HCEC 1CT (cell line): ENCODE data around the gene CELF4.
"Not testable (repeated sequence)": the region's sequence is repeated elsewhere in the genome, so short reads cannot be mapped to it uniquely, and the experiment has no call there.

Source experiments
- DNase-seq: peaks from one replicate; pipeline ENCODE4 v3.0.0-alpha.2; 2017

The CELF4 gene

DNA sequence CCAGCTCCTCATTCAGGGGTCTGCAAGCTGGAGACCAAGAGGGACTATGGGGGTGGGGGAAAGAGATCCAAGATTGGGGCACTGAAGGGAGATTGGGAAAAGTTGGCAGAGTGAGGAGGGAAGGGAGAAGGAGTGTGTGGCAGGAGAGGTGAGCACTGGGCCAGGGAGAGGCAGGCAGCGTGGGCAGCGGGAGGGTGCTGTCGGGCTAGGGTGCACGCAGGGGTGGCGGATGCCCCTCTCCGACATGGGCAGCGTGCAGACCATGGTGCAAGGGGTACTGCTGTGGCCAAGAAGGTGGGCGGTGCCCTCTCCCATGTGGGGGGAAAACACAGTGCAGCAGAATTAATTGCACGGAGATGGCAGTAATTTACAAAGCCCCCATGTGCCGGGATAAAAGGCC is 74.1 kb downstream of the CELF4 start:
- no peak for DNase-seq

GRCh38 chr18:37489998-37490397 is 75.6 kb downstream of the CELF4 start:
- DNase-seq, result no peak

- DNase-seq, result no peak
Measured at GRCh38 chr18:37489011-37489410, 76.6 kb downstream of the CELF4 start.

GRCh38 chr18:37487400-37487867 is 78.2 kb downstream of the CELF4 start:
- no peak for DNase-seq

DNA sequence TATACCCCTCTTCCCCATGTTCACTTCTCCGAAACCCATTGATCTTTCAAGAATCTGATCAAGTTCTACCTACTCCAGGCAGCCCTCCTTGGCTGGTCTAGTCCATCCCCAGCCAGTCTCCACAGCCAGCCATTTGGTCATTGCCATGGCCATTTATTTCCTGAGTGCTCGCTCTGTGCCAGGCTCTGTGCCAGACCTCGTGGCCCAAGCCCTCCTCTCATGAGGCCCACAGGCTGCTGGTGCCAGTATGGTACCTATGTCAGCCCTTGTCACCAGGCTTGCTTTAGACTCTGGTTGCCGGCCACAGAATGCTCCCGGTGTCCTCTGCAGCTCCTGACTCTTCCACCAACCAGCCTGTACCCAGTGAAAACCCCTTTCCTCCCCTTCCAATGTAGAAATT is 78.8 kb downstream of the CELF4 start:
- no peak for DNase-seq

- DNase-seq, result no peak
Measured at GRCh38 chr18:37484983-37485834, 80.4 kb downstream of the CELF4 start.

GRCh38 chr18:37483984-37484819 is 81.4 kb downstream of the CELF4 start:
- DNase-seq, result no peak

DNA sequence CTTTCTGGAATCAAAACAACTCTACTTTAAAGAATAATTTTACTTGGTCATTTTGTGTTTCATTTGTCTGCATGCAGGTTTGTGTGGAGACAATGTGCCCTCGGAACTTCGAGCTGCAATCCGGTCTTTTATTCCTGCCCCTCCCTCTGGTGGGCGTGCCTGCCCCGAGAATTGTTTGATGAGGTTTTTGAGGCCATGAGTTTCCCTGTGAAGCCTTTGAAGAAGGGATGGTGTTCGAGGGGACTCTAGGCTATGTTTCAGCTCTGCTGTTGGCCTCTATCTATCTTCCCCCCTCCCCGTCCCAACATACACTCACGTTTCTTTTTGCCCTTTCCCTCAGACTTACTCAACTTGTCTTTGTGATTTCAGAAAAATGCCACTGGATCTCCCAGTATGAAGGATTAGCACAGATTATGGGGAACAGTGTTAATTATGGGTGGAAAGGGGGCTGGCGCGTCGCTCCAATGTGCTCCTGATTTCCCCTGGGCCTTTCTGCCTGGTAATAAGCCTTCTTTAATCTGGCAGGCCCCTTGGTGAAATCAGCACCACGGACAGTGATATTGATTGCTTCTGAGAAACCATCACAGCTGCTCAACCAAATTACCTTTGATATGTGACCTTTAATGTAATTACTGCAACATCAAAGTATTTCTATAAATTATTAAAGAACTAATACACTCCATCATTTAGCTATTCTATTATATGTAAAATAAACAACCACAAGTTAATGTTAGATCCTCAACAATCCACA is 82.2 kb downstream of the CELF4 start:
- peak; percentile 2 for DNase-seq

DNA sequence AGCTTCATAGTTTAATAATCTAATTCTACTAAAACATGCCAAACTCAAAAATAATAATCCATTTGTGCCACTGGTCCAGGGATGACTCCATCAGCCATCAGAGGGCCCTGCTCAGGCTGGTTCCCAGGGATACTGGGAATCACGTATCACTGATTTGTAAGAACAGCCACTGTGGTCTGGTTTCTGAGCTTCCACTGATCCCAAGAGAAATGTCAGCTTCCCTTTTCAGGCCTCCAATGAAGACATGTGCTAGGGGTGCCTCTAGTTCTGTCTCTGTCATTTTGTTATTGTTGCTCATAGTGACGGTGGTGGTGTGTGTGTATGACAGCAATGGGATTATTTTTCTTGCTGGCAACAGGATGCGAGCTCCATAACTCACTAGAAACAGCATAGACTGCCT is 83.2 kb downstream of the CELF4 start:
- no peak for DNase-seq

GRCh38 chr18:37482002-37482401 is 83.6 kb downstream of the CELF4 start:
- no peak for DNase-seq

- no peak for DNase-seq
Measured at GRCh38 chr18:37481491-37481890, 84.1 kb downstream of the CELF4 start.

DNA sequence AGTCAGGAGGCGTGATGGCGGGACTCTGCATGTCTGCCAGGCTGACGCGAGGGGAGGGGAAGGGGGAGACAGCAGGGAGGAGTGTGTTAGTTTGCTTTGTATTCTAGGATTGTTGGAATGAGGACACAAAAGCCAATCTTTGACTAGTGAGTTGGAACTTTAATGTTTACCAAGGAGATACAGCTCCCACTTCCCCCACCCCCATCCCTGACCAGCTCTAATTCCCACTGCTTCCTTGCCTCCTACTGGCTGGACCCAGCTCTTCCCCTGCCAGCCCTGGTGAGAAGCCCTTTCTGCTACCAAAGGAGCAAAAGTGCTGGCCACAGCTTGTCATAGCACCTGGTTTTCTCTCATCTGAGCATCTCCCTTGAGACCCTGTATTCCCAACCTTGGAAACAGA is 84.5 kb downstream of the CELF4 start:
- no peak for DNase-seq

- DNase-seq, result no peak
Measured at GRCh38 chr18:37476611-37477295, 88.8 kb downstream of the CELF4 start.

DNA sequence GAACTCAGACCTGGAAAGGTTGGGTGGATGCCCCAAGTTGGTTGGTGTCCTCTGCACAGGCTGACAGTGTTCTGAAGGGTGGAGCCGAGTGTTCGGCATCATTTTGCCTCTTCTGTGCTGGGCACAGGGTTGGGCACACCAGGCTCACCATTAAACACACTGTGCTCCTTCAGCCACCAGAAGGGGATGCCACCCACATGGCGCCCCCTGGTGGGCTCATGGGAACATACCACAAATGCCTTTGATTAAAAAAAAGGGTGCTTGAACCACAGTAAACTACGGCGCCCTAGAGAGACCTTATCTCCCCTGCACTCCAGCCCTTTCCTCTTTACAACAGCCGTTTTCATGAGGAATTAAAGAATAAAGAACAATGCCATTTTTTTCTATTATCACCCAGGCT is 89.4 kb downstream of the CELF4 start:
- DNase-seq, result peak; percentile 25

- DNase-seq, result no peak
Measured at GRCh38 chr18:37473195-37473840, 92.3 kb downstream of the CELF4 start.

DNA sequence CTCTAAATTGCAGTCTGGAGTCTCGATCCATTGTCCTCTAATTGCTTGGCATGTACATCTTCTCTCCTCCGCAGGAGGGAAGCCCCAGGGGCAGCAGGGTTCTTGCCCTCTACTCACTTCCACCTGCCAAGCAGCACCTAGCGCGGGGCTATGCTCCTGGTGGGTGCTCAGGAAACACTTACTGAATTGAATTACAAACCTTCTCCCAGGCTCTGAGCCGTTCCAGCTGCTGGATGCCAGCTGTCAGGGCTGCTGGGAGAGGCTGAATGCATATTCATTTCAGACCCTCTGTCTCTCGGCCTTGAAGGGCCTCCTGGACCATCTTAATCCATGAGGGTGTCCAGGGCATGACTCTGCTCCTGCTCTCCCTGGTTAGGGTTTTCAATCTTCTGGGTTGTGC is 94.0 kb downstream of the CELF4 start:
- DNase-seq, result no peak

- no peak for DNase-seq
Measured at GRCh38 chr18:37470986-37471385, 94.6 kb downstream of the CELF4 start.

- DNase-seq, result no peak
Measured at GRCh38 chr18:37467002-37467662, 98.5 kb downstream of the CELF4 start.

- DNase-seq, result no peak
Measured at GRCh38 chr18:37465958-37466357, 99.6 kb downstream of the CELF4 start.

DNA sequence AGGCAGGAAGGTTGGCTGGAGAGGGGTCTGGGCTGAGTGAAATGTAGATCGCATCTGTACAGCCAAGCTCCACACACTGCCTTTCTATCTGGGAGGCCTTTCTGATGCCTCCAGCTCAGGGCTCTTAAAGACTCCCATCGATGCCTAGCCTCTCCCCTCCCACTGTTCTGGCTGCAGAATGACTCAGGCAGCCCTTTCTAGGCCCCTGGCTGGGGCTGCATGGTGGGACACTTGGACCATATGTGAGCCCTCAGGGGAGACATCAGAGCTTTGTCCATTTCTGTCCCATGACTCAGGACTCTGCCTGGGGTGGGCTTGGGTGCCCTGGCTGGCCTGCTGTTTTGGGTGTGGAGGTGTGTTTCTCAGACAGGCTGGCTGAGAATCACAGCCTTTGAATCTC is 101.3 kb downstream of the CELF4 start:
- no peak for DNase-seq

DNA sequence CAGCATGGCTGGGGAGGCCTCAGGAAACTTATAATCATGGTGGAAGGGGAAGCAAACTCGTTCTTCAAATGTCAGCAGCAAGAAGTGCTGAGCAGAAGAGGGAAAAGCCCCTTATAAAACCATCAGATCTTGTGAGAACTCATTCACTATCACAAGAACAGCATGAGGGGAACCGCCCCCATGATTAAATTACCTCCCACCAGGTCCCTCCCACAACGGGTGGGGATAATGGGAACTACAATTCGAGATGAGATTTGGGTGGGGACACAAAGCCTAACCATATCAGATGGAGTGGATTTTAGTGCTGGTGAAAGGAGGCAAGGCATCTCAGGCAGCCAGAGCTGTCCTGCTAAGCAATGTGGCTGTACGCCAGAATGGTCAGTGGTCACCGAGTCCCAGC is 104.3 kb downstream of the CELF4 start:
- not testable (repeated sequence) for DNase-seq

GRCh38 chr18:37460604-37461003 is 105.0 kb downstream of the CELF4 start:
- DNase-seq, result no peak
